Brain microvascular endothelial cell (primary cell): ENCODE measurements around the gene CCDC141.

Experiments
- DNase-seq: peaks from one replicate; pipeline ENCODE4 v3.0.0-alpha.2; 2020
- H3K27ac ChIP-seq: fragments of 250-450 bp; sonication (Bioruptor Pico); 2 replicates; pipeline ENCODE4 v1.5.1; 2020; ENCODE audit warnings: mild to moderate bottlenecking, moderate library complexity
- H3K27me3 ChIP-seq: fragments of 250-450 bp; sonication (Bioruptor Pico); replicated peaks from 2 replicates; pipeline ENCODE4 v1.5.1; 2020; ENCODE audit warnings: mild to moderate bottlenecking
- H3K36me3 ChIP-seq: fragments of 250-450 bp; sonication (Bioruptor Pico); replicated peaks from 2 replicates; pipeline ENCODE4 v1.5.1; 2020; ENCODE audit warnings: mild to moderate bottlenecking
- H3K4me3 ChIP-seq: 2 replicates; pipeline ENCODE4 v1.5.1; 2011; ENCODE audit warnings: low read depth, mild to moderate bottlenecking, control low read depth, low read length, moderate library complexity
- CTCF ChIP-seq: IDR thresholded peaks from 2 replicates; pipeline ENCODE4 v1.5.1; 2011; ENCODE audit warnings: low read depth, mild to moderate bottlenecking, moderate library complexity, low read length, control low read depth, inconsistent platforms; ENCODE audit errors: missing control alignments
- in situ Hi-C: cut with HindIII; loops from 2 replicates; pipeline ENCODE4 v1.10.0; 2017; ENCODE audit warnings: low sequenced_read_pairs, low pct_ligation_motif_present

The CCDC141 gene

GRCh38 chr2:178911039-178911438 is 138.9 kb downstream of the CCDC141 start:
- DNase-seq = no peak
- Histone ChIP-seq H3K27ac (no peak overlapping the region), H3K36me3 (no peaks in the 10 kb centered on the region), H3K4me3 (no peak overlapping the region), H3K27me3 (no peaks in the 10 kb centered on the region)
- in situ Hi-C loops = loop anchor here (25.0 kb wide), 1 partner anchor 99 kb away; the partner anchor contains the start of gene TTN
- no peak for TF ChIP-seq CTCF

GRCh38 chr2:178910005-178910404 is 139.9 kb downstream of the CCDC141 start:
- Histone ChIP-seq H3K27me3 (no peaks in the 10 kb centered on the region), H3K36me3 (no peaks in the 10 kb centered on the region), H3K4me3 (no peak overlapping the region), H3K27ac (no peak overlapping the region)
- DNase-seq = no peak
- TF ChIP-seq CTCF = no peak
- in situ Hi-C loops = loop anchor here (25.0 kb wide), 1 partner anchor 98 kb away; the partner anchor contains the start of gene TTN

- Histone ChIP-seq H3K27me3 (no peaks in the 10 kb centered on the region), H3K4me3 (no peak overlapping the region), H3K27ac (no peak overlapping the region), H3K36me3 (no peaks in the 10 kb centered on the region)
- no peak for DNase-seq
- in situ Hi-C loops = loop anchor here (25.0 kb wide), 1 partner anchor 97 kb away; the partner anchor contains the start of gene TTN
- TF ChIP-seq CTCF = no peak
Measured at GRCh38 chr2:178909507-178909906, 140.4 kb downstream of the CCDC141 start.

- no peak overlapping the region for H3K27ac ChIP-seq
- DNase-seq = no peak
- no peak overlapping the region for H3K4me3 ChIP-seq
- in situ Hi-C loops = loop anchor here (25.0 kb wide), 1 partner anchor 97 kb away; the partner anchor contains the start of gene TTN
- TF ChIP-seq CTCF = no peak
- H3K36me3 ChIP-seq = no peaks in the 10 kb centered on the region
- no peaks in the 10 kb centered on the region for H3K27me3 ChIP-seq
Measured at GRCh38 chr2:178908810-178909209, 141.1 kb downstream of the CCDC141 start.

GRCh38 chr2:178905261-178905660 is 144.7 kb downstream of the CCDC141 start:
- no peak for TF ChIP-seq CTCF
- in situ Hi-C loops = loop anchor here (25.0 kb wide), 1 partner anchor 93 kb away; the partner anchor contains the start of gene TTN
- Histone ChIP-seq H3K27ac (no peak overlapping the region), H3K36me3 (no peaks in the 10 kb centered on the region), H3K4me3 (no peak overlapping the region), H3K27me3 (no peaks in the 10 kb centered on the region)
- DNase-seq = no peak

- H3K27me3 ChIP-seq = no peaks in the 10 kb centered on the region
- no peak overlapping the region for H3K4me3 ChIP-seq
- H3K27ac ChIP-seq = no peak overlapping the region
- no peak for TF ChIP-seq CTCF
- DNase-seq = no peak
- no peaks in the 10 kb centered on the region for H3K36me3 ChIP-seq
- in situ Hi-C loops = loop anchor here (25.0 kb wide), 1 partner anchor 87 kb away; the partner anchor contains the start of gene TTN
Measured at GRCh38 chr2:178899656-178900055, 150.3 kb downstream of the CCDC141 start.
